Measurements from ENCODE around the gene KAT6B.

The KAT6B gene

DNA sequence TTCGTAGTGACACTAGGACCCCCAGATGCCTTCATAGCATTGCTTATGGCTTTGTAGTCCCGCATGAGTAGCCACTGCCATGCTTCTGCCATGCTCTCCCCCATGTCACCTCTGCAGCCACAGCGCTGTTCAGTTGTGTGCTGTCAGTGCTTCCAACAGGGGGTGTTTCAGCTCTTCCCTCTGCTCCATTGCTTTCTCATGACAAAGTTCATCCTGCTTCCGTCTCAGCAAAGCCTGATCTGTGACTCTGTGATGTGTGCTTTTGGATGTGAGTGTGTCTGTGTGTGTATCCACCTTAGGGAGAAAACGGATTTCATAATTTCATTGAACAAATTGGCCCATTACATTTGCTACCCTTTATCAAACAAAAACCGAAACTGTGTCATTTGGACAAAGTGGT, 150.2 kb downstream of the KAT6B start:
- H3K4me3 ChIP-seq (ENCODE audit: low read length) = no peak overlapping the region

DNA sequence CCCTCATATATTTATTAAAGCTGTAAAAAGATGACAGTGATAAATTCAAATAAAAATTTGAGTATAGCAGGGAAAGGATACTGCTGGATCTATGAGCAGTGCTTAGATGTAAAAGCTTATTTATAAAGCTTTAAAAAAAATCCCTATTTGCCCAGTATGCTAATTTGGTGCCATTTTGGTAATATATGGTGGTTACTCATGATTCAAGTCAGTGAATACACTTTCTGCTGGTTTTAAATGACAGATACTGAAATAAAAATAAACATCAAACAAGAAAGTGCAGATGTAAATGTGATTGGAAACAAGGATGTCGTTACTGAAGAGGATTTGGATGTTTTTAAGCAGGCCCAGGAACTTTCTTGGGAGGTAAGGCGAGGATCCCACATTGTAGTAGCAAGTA, 150.7 kb downstream of the KAT6B start:
- TF ChIP-seq, protein P1, sequence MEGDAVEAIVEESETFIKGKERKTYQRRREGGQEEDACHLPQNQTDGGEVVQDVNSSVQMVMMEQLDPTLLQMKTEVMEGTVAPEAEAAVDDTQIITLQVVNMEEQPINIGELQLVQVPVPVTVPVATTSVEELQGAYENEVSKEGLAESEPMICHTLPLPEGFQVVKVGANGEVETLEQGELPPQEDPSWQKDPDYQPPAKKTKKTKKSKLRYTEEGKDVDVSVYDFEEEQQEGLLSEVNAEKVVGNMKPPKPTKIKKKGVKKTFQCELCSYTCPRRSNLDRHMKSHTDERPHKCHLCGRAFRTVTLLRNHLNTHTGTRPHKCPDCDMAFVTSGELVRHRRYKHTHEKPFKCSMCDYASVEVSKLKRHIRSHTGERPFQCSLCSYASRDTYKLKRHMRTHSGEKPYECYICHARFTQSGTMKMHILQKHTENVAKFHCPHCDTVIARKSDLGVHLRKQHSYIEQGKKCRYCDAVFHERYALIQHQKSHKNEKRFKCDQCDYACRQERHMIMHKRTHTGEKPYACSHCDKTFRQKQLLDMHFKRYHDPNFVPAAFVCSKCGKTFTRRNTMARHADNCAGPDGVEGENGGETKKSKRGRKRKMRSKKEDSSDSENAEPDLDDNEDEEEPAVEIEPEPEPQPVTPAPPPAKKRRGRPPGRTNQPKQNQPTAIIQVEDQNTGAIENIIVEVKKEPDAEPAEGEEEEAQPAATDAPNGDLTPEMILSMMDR (IDR thresholded peaks at IDR 0.05; ENCODE audit: insufficient read depth, low read depth, low read length, missing control alignments) = no peak
- no peak for DNase-seq (ENCODE audit: low read depth)
- no peak overlapping the region for H3K4me3 ChIP-seq (ENCODE audit: low read length)

More for the DNA sequence above, 150.2 kb downstream of the KAT6B start:
- no peak for DNase-seq (ENCODE audit: low read depth)
- TF ChIP-seq, protein P1 (IDR thresholded peaks at IDR 0.05; ENCODE audit: insufficient read depth, low read depth, low read length, missing control alignments) = no peak

DNA sequence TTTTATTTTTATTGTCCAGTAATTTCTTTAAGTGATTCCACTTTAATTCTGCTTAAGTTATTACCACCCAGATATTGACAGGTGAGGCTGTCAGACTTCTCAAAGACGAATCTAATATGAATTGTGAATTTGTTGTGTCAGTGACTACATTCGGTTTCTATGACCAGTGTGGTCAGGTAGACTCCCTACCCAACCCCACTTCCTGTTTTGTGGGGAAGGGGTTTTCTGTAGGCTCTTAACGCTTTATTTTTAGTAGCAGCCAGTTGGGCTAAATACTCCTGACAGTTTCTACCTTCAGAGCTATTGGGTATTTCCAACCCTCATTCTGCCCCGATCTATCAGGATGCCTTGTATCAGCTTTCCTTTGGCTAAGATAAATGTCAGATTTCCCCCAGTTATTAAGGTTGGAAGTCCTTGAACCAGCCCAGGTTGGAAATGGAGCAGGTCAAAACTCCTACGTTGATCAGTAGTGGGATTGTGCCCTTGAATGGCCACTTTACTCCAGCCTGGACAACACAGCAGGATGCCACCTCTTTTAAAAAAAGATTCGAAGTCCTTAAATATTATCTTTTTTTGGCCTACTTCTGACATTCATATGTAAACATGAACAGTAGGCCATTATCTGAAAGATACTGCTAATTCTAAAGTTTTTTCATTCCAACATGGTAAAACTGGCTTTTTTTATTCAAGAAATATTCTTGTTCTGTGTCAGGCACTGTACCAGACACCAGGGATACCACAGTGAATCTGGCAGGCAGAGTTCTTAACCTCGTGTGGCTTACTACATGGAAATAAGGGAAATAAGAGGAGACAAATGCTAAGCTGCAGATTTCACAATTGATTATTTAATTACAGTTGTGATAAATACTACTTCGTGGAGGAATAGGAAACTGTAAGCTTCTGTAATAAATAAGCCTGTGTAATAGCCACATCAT, 151.8 kb downstream of the KAT6B start:
- TF ChIP-seq, protein P1 (IDR thresholded peaks at IDR 0.05; ENCODE audit: insufficient read depth, low read depth, low read length, missing control alignments) = no peak
- no peak overlapping the region for H3K4me3 ChIP-seq (ENCODE audit: low read length)
- no peak for DNase-seq (ENCODE audit: low read depth)

DNA sequence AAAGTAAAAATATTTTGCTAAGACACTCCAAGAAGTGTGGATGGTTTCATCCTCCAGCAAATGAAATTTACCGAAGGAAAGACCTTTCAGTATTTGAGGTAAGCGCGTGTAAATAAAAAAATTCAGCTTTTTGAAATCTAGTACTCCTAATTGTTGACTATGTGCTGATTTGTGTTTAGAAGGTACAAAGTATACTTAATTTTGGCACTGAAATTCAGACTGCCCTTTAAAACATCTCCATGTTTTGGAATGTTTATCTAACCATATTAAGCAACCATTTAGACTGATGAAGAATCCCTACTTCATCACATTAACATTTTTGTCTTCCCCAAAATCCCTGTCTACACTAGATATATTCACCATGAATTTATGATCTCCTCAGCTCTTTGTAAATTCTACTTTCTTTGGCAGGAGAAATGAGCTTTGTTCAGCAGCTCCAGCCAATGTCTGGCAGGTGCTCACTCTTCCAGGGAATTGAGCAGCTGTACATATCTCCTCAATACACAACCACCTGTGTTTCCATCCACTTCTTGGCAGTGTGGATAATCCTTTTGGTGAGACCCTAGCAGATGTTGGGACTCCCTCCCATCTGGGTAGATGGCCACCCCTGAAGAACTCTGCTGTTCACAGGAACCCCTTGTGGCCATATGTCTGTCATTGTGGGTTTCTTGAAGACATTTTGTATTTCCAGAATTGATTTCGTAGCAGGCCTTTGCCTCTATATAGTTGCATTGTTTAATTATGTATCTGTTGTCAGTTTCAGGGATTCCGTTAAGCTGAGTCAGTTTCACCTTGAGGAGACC, 155.6 kb downstream of the KAT6B start:
- no peak for DNase-seq (ENCODE audit: low read depth)
- TF ChIP-seq, protein P1 (IDR thresholded peaks at IDR 0.05; ENCODE audit: insufficient read depth, low read depth, low read length, missing control alignments) = no peak
- H3K4me3 ChIP-seq (ENCODE audit: low read length) = no peak overlapping the region

DNA sequence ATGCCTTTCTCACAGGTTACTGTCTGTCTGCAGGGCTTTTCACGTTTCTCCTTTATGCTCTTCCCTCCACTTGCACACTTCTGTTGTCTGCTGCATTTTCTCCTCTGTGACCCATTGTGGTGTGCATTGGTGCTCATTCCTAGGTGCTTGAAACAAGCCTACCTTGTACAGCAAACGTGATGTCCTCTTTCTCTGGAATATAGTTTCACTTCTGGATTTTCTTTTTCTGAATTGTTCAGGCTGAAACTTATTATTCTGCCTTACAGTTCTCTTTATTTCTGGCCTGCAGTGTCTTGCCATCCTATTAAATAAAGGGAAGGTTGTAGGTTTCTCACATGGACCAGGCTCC, 156.2 kb downstream of the KAT6B start:
- DNase-seq (ENCODE audit: low read depth) = no peak
- no peak overlapping the region for H3K4me3 ChIP-seq (ENCODE audit: low read length)
- TF ChIP-seq, protein P1 (IDR thresholded peaks at IDR 0.05; ENCODE audit: insufficient read depth, low read depth, low read length, missing control alignments) = no peak

DNA sequence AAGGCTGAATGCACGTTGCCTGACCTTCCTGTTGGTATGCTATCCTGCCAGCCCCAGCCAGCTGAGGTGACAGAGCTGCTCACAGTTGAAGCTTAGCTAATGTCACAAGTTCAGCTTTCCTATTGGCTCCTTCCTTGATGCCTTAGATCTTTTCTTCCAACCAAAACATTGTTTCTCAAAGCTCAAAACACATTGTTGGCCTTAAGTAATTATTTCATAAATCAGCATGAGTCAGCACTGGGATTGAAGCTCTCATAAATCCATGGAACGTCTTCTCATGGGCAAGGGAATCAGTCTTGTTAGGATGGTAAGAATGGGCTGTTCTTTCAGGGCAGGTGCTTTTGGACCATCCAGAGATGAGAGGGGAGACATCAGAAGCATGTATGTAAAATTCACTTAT, 157.0 kb downstream of the KAT6B start:
- TF ChIP-seq, protein P1 (IDR thresholded peaks at IDR 0.05; ENCODE audit: insufficient read depth, low read depth, low read length, missing control alignments) = no peak
- no peak overlapping the region for H3K4me3 ChIP-seq (ENCODE audit: low read length)
- DNase-seq (ENCODE audit: low read depth) = peak; percentile 6

Measured in epithelial cell of esophagus (primary cell).